Activated CD4-positive, CD25-positive, alpha-beta regulatory T cell treated with anti-CD3 and anti-CD28 coated beads, Interleukin-2, amount 50 U/mL, for 16 hours (primary cell): ENCODE measurements around the gene CDHR1.
"Not testable (repeated sequence)": the region's sequence is repeated elsewhere in the genome, so short reads cannot be mapped to it uniquely, and the experiment has no call there.

ENCODE experiments used
- DNase-seq: peaks from one replicate; pipeline ENCODE4 v3.0.0-alpha.2; 2020; ENCODE audit warnings: low read depth, low spot score

Gene CDHR1

DNA sequence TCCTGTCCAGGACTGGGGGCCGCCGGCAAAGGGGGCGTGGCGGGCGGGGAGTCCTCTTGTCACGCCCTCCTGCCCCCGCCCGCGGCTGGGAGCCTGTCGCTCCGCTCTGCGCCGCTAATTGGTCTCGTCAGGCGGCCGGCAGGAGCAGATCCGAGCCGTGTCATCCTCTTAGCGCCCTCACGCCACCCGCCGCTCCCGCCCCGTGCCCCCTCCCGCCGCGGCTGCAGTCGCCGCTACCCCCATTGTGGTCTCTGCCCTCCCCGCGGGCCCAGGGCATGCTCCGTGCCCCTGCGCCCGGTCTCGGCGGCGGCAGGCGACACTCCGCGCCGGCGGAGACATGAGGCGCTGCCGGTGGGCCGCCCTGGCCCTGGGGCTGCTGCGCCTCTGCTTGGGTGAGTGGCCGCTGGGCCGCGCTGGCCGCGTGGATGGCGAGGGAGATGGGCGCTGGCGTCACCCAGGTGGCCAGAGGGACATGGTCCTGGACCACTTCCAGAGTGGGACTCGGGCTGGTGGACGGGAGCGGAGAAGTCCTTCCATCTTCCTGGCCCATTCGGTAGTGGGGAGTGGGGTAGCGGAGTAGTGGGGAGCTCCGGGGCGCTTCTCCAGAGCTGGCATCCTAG lies at the start of gene CDHR1:
TSS of gene CDHR1 (plus strand) at position 114 of the 620 bp plus-strand sequence. CDS start at position 338, 224 bp downstream.
- DNase-seq: no peak

DNA sequence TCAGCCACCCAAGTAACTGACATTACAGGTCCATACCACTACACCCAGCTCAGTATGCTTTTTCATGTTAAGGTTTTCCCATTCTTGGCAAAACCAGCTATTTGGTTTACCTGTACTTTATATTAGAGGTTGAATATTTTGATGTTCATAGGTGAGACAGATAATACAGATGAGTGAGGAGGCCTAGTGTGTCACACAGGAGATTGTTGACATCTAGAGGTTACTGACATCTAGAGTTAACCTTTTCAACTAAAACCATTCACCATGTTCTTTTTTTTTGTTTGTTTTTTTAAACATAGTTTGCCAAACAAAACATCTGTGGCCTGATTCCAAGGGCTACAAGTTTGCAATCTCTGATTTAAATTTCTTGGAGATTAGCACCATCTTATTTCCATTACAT lies 47.0 kb upstream of the CDHR1 start:
- no peak for DNase-seq

DNA sequence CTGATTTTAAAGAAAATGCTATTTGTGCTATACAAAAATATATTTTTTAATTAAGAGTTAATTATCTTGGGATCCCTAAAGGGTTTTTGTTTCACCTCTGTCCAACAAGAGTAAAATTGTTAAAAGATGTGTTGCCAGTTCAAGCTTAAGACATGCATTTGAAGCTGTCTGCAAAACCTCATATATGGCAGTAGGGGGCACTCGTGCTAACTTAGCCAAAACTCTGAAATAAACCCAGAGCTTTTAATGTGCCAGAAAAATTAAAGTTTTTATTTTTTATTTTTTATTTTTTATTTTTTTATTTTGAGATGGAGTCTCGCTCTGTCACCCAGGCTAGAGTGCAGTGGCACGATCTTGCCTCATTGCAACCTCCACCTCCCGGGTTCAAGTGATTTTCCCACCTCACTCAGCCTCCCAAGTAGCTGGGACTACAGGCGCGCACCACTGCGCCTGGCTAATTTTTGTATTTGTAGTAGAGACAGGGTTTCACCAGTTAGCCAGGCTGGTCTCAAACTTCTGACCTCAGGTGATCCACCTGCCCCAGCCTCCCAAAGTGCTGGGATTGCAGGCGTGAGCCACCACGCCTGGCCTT lies 46.2 kb upstream of the CDHR1 start:
- DNase-seq: not testable (repeated sequence)

DNA sequence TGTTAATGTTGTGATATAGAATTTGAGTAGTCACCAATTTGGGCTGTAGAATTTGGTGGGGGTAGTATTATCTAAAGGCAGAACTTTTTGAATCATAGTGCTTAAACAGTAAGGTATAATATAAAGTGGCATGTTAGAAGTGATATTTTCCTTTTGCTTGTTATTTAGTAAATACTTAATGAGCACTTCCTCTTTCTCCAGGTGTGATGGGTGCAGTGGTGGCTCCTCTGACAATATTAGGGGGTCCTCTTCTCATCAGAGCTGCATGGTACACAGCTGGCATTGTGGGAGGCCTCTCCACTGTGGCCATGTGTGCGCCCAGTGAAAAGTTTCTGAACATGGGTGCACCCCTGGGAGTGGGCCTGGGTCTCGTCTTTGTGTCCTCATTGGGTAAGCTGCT lies 44.5 kb upstream of the CDHR1 start:
- DNase-seq: no peak

DNA sequence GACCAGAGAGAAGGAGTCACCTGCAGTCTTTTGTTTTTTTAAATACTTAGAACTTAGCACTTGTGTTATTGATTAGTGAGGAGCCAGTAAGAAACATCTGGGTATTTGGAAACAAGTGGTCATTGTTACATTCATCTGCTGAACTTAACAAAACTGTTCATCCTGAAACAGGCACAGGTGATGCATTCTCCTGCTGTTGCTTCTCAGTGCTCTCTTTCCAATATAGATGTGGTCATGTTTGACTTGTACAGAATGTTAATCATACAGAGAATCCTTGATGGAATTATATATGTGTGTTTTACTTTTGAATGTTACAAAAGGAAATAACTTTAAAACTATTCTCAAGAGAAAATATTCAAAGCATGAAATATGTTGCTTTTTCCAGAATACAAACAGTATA lies 41.6 kb upstream of the CDHR1 start:
- no peak for DNase-seq

DNA sequence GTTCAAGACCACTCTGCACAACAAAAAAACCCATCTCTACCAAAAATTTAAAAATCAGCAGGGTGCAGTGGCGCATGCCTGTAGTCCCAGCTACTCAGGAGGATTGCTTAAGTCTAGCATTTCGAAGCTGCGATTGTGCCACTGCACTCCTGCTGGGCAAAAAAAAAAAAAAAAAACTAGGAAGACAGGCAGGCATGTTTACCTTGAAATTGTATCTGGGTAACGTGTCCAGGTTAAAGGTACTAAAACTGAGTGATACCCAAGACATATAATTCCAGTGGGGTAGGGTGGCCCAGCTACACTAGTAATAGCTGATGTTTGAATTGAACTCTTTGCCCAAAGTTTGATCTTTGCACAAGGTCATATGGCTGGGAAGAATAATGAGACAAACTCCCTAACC lies 38.8 kb upstream of the CDHR1 start:
- no peak for DNase-seq

DNA sequence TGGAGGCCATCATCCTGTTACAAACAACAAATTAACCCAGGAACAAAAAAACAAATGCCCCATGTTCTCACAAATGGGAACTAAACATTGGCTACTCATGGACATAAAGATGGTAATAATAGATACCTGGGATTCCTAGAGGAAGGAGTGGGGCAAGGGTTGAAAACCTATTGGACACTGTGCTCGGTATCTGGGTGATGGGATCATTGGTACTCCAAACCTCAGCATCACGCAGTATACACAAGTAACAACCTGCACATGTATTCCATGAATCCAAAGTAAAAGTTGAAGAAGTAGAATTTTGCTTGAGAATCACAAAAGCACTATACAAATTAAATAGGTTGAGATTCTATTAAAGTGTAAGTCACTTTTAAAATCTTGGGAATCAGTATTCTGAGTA lies 38.3 kb upstream of the CDHR1 start:
- DNase-seq: no peak

DNA sequence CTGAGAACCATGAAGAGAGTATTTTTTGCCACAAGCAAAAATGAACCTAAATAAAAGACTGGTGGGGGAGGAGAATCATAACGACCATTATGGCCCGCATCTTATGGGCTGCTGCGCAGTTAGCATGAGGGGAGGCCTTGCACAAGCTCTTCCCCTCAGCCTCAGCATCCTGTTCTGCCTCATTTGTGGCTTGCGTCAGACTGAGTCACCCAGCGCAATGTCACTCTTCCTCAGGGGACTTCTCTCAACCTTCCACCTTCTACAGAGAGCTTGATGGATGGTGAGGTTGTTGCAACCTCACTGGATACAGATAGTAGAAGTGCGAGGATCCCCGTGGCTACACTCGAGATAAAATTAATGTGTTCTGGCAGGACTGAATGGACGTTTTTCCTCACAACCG lies 37.6 kb upstream of the CDHR1 start:
- no peak for DNase-seq

DNA sequence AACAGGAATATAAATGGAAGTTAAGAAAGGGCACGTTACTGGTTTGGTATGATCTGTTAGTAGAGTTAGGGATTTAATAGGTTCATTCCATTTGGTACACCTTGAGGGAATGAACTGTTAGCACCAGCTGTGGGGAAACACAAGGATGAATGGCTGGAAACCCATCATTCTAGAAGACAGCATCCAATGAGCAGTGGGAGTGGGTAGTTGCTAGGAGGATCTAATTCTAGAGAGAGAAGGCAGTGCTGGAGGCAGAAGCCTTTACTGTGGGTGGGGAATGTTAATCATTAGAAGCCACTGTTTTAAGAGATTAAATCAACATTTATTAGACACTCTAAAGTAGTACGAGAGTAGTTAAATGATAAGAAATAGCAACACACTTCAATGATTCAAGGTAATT lies 36.3 kb upstream of the CDHR1 start:
- no peak for DNase-seq

DNA sequence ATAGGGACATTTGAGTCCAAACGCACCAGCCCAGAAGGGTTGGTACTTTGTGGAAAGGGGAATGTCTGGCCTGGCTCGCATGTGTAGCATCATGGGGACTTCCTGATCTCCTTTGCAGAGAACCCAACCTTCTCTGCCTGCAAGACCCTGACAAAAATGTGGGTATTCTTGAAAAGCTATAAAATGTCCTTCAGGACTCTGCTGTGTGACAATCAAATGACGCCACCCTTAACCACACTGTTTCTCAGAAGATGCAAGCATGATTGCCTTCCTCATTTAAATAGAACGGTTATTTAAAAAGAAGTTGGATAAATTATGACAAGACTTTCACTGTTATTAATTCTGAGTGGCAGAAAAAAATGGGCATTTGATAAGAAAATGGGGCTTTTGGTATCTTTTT lies 35.8 kb upstream of the CDHR1 start:
- no peak for DNase-seq

DNA sequence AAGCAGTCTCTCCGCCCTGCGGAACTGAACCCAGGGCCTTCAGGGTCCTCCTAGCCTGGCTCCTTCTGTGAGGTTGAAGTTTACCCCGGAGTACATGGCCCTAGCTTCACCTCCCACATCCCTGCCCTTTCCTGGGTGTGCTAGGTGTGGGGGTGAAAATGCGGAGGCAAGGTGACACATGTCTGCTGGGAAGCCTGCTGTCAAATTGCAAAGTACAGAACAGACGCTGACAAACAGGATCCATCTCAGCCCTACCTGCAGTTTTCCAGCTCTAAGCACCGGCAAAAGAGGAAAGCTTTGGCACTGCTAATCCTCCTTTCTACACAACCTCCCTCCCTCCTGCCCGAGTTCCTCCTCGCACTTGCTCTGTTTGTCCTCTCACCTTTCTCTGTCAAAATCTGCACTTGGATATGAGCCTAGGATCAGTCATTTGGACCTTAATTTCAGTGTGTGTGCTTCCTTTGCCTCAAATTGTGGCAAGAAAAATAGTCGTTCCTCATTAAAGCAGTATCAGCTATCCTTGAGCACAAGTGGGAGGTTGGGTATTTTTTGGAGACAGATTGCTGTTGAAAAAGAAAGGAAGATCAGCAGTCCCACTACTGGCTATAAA lies 35.2 kb upstream of the CDHR1 start:
- DNase-seq: no peak

DNA sequence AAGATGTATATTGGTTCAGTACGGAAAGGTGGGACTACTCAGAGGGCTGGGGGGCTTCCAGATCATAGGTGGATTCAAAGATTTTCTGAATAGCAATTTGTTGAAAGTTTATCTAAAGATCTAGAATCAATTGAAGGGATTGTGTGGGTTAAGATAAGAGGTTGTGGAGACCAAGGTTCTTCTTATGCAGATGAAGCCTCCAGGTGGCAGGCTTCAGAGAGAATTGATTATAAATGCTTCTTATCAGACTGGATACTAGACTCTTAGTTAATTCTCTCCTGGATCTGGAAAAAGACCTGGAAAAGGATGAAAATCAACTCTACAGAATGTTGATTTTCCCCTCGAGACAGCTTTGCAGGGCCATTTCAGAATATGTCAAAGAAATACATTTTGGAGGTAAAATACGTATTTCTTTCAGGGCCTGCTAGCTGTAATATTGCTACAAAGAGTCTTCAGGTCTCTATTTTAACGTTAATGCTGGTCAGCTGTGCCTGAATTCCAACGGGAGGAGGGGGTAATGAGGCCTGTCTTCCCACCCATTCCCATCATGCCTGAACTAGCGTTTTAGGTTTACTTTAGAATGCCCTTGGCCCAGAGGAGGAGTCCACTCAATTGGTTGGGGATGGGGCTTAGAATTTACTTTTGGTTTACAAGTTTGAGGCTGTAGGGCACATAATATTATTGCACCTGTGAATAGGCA lies 33.5 kb upstream of the CDHR1 start:
- DNase-seq: no peak

DNA sequence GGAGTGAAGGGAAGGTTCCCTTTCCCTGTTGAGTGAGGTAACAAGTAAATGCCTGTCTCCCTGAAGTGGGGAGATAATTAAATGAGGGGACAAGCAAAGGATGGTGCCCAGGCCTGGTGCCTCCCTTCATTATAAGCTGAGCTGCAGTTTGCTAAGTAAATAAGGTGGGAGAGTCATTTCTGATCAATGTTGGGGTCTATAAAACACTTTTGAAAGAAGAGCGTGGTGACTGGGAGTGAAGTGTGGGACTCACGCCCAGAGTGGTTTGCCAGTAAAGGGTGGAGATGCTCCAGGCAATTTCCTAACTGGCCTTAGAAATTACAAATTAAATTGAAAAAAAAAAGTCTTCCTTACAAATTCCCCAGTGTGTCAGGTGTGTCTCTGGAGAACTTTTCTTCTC lies 30.3 kb upstream of the CDHR1 start:
- no peak for DNase-seq

DNA sequence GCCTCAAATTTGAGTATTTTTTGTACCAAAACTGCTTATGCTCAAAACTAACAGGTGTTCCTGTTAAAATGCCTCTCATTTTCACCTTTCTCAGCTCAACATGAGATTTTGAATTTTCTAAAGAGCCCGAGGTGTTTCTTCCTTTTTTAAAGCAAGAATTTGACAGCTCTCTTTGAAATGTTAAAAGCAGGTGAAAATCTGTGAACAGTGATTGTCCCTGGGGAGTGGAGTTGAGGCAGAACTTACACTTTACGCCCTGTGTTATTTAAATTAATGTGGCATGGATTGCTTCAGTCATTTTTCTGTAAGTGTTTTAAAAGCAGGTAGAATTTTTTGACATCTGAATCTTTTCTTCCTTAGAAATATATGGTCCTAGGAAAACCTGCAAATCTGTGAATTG lies 29.9 kb upstream of the CDHR1 start:
- no peak for DNase-seq

DNA sequence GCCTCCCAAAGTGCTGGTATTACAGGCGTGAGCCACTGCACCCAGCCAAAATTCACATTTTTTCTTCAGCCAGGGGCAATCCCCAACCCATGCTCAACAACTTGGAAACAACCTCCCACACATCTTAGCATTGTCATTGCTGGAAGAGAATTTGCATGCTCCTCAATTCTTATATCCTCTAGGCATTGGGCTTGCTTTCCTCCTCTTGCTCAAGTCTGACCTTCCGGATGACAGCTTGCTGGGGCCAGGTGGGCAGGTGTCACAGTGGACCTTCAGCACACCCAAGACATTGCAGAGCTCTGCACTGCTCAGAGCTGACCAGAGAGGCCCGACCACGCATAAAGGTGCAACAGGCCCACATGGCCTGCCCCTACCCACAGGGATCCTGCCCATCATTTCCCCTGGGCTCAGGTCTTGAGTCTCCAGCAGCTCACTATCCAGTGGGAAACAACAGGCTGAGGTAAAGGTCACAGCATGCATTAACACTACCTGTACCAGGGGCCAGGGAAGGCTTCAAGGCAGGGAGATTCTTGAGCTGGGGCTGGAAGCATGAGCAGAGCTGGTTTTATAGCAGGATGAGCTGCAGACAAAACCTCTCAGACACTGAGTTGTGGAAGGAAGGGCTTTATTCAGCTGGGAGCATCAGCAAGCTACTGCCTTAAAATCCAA lies 27.6 kb upstream of the CDHR1 start:
- no peak for DNase-seq

DNA sequence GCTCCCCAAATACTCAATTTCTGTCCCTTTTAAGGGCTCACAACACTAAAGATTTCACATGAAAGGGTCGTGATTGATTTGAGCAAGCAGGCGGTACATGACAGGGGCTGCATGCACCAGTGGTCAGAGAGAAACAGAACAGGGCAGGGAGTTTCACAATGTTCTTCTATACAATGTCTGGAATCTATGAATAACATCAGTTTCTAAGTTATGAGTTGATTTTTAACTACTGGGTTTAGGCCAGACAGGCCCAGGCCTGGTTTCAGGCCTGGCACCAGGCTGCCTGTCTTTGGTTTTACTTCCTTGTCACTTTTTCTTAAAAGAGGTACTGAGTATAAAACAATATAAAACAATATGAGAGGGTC lies 27.1 kb upstream of the CDHR1 start:
- DNase-seq: not testable (repeated sequence)

DNA sequence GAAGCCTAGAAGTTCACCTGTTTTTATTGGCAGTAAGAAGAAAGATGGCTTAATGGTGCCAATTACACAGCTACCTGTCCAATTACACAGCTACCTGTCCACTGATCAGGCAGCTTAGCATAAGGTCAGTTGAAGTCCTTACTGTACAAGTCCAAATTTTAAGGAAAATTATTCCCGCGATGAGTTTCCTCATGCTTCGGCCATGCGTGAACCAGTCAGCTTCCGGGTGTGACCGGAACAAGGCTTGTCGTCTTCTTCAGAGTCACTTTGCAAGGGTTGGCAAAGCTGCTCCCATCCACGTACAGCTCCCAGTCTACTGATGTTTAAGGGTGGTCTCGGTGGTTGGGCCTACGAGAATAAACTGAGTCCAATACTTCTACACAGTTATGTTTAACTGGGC lies 26.0 kb upstream of the CDHR1 start:
- not testable (repeated sequence) for DNase-seq

DNA sequence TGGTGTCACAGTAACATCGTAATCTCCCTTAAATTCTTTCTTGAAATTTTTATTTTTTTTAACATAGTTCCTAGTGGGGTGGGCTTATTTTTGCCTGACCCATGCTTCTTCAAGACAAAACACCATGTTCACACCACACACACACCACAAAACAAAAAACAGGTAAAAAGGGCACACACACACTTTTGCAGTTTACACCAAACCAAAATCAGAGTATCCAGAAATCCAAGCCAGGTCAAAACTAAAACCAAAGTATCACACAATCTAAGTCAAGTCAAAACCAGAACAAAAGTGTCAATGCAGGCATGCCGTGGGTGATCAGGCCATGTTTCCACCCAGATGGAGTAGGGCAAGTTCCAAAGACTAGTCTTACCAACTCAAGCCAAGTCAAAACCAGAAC lies 23.1 kb upstream of the CDHR1 start:
- DNase-seq: not testable (repeated sequence)

DNA sequence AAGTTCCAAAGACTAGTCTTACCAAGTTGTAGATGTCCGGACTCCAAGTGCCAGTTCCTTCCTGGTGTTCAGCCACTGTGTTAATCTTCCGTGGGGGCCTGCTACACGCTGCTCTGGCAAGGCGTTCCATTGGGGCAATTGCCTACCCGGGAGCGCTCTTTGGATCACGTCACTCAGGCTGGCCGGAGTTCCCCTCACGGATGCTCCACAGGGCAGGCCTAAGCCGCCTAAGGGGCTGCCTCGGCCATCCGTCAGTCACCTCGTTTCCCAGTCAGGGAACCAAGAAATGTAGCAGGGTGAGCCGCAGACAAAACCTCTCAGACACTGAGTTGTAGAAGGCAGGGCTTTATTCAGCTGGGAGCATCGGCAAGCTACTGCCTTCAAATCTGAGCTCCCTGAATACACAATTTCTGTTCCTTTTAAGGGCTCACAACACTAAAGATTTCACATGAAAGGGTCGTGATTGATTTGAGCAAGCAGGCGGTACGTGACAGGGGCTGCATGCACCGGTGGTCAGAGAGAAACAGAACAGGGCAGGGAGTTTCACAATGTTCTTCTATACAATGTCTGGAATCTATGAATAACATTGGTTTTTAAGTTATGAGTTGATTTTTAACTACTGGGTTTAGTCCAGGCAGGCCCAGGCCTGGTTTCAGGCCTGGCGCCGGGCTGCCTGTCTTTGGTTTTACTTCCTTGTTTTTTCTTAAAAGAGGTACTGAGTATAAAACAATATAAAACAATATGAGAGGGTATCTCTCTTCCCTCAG lies 22.5 kb upstream of the CDHR1 start:
- DNase-seq: not testable (repeated sequence)

DNA sequence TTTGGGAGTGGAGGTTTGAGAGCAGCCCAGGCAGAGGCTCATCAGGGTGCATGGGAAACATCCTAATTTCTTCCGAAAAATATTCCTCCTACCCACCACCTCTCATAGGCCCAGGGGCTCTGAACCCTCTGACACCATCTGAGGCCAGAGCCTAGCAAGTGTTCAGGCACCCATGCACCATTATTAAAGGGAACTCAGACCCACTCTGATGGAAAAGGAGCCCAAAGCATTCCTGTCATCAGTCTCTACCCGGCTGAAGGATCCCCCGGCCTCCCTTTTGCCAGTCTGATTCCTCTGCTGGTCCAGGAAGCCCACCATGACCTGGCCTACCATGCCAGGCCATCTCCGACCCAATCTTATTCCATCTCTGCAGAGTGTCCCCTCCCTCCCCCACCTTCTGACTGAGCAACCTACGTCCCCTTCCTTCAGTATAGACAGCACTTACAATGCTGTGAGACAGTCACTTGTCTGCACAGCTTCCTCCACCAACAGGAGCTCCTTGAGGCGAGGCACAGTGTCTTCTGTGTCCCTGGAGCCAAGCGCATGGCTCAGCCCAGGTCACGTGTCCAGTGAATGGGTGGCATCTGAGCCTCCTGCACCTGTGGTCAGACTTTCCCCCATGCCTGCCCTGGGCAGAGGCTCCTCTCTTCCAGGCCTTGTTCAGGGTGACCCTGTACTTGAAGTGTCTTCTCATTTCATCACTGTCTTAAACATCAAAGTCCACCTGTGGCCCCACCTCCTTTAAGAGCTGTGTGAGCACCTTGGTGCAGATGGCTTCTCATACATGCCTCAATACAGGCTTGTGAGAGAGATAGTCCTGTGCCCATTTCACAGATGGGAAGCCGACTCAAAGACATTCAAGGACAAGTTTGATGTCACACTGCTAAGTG lies 21.6 kb upstream of the CDHR1 start:
- DNase-seq: no peak
